Measurements from ENCODE around the gene NT5C1A. TPM values are rescaled to one million over a fixed set of nuclear protein-coding genes. Genes with fewer than 3 reads are reported as not detected.
A peak's percentile ranks its signal among the peaks of the same experiment; 100 is the strongest.

Gene NT5C1A
- total RNA-seq, 3 donors from 2014 or later, result not detected

- DNase-seq (no peak), ATAC-seq (no peak)
- peaks cover 6% of the 10 kb centered on the region for H3K4me1 Mint-ChIP-seq (ENCODE audit: low read depth)
- no peak overlapping the region for H3K4me3 Mint-ChIP-seq
- H3K27me3 Mint-ChIP-seq (ENCODE audit: low read depth), result peaks cover under 1% of the 10 kb centered on the region
- no peaks in the 10 kb centered on the region for H3K36me3 Mint-ChIP-seq (ENCODE audit: insufficient read depth)
- H3K9me3 Mint-ChIP-seq, result no peaks in the 10 kb centered on the region
These were observed 12.4 kb downstream of the NT5C1A start for GRCh38 chr1:39659538-39659937.

GRCh38 chr1:39659110-39659509, 12.8 kb downstream of the NT5C1A start:
- no peaks in the 10 kb centered on the region for H3K9me3 Mint-ChIP-seq
- ATAC-seq (no peak), DNase-seq (no peak)
- peaks cover 4% of the 10 kb centered on the region for H3K27me3 Mint-ChIP-seq (ENCODE audit: low read depth)
- peaks cover 6% of the 10 kb centered on the region for H3K4me1 Mint-ChIP-seq (ENCODE audit: low read depth)
- no peak overlapping the region for H3K4me3 Mint-ChIP-seq
- no peaks in the 10 kb centered on the region for H3K36me3 Mint-ChIP-seq (ENCODE audit: insufficient read depth)

- ATAC-seq, result peak; percentile 74 to 77
- Mint-ChIP-seq H3K36me3 (ENCODE audit: insufficient read depth) (no peaks in the 10 kb centered on the region), H3K9me3 (no peaks in the 10 kb centered on the region), H3K4me1 (ENCODE audit: low read depth) (peaks cover 9% of the 10 kb centered on the region), H3K4me3 (no peak overlapping the region), H3K27me3 (ENCODE audit: low read depth) (peaks cover 4% of the 10 kb centered on the region)
- DNase-seq, result peak; percentile 53
These were observed 13.9 kb downstream of the NT5C1A start for GRCh38 chr1:39657923-39658485.

DNA sequence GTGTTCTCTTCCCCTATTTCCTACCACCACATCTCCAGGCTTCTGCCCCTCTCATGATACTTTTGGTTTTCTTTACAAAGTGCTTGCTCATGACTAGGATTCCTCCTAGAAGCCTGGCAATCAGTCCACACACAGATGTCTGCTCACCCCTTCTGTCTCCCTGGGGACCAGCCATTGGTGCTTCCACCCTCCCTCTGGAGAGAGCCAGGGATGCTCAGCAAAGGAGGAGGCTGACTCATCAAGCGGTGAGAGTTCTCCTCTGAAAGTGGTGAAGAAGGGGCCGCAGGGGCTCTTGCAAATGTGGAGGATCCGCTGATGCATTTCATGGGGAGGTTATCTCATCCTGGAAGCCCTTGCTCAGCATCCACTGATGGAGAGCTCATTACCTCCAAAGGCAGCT, 14.5 kb downstream of the NT5C1A start:
- Mint-ChIP-seq H3K36me3 (ENCODE audit: insufficient read depth) (no peaks in the 10 kb centered on the region), H3K4me3 (no peak overlapping the region), H3K9me3 (no peaks in the 10 kb centered on the region), H3K4me1 (ENCODE audit: low read depth) (peaks cover 9% of the 10 kb centered on the region), H3K27me3 (ENCODE audit: low read depth) (peaks cover 4% of the 10 kb centered on the region)
- no peak for ATAC-seq
- no peak for DNase-seq

GRCh38 chr1:39656391-39656790, 15.5 kb downstream of the NT5C1A start:
- peaks cover 4% of the 10 kb centered on the region for H3K27me3 Mint-ChIP-seq (ENCODE audit: low read depth)
- peaks cover 9% of the 10 kb centered on the region for H3K4me1 Mint-ChIP-seq (ENCODE audit: low read depth)
- no peak for ATAC-seq
- H3K36me3 Mint-ChIP-seq (ENCODE audit: insufficient read depth), result no peaks in the 10 kb centered on the region
- H3K9me3 Mint-ChIP-seq, result no peaks in the 10 kb centered on the region
- no peak overlapping the region for H3K4me3 Mint-ChIP-seq
- no peak for DNase-seq

DNA sequence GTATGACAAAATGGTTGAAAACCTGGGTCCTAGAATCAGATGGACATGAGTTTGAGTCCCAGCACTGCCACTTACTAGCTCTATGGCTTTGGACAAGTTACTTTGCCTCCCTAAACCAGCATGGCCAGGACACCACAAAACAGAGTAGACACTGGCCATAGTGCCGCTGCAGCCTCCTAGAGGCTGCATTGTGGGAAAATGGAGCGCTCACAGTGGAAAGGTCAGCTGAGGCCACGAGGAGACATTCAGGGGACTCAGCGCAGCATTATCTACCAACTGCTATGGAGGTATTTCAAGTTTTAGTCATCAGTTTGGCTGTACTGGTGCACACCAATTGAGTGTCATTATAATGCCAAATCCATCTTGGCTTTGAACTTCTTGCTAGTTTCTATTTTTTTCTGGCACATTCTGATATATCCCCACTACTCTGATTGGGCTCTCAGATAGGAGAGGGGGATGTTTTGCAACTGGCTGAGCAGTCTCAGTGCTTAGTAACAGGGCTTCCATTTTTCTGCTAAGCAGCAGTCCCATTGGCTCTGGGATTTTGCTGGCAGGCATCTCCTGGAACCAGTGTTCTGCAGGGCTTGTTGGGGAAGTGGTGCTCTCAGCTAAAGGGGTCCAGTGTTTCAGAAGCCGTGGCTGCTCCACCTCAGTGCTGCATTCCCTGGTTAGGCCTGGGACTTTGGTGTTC, 16.2 kb downstream of the NT5C1A start:
- ATAC-seq (no peak), DNase-seq (no peak)
- Mint-ChIP-seq H3K4me3 (no peak overlapping the region), H3K36me3 (ENCODE audit: insufficient read depth) (no peaks in the 10 kb centered on the region), H3K4me1 (ENCODE audit: low read depth) (peaks cover 9% of the 10 kb centered on the region), H3K27me3 (ENCODE audit: low read depth) (peaks cover 4% of the 10 kb centered on the region), H3K9me3 (no peaks in the 10 kb centered on the region)

- Mint-ChIP-seq H3K27me3 (ENCODE audit: low read depth) (peaks cover 4% of the 10 kb centered on the region), H3K9me3 (no peaks in the 10 kb centered on the region), H3K36me3 (ENCODE audit: insufficient read depth) (no peaks in the 10 kb centered on the region), H3K4me1 (ENCODE audit: low read depth) (peaks cover 9% of the 10 kb centered on the region), H3K4me3 (no peak overlapping the region)
- no peak for ATAC-seq
- DNase-seq, result no peak
These were observed 17.6 kb downstream of the NT5C1A start for GRCh38 chr1:39654291-39654690.

- peaks cover 9% of the 10 kb centered on the region for H3K4me1 Mint-ChIP-seq (ENCODE audit: low read depth)
- peak; percentile 69 for DNase-seq
- no peak overlapping the region for H3K4me3 Mint-ChIP-seq
- no peaks in the 10 kb centered on the region for H3K36me3 Mint-ChIP-seq (ENCODE audit: insufficient read depth)
- H3K9me3 Mint-ChIP-seq, result no peaks in the 10 kb centered on the region
- peaks cover 4% of the 10 kb centered on the region for H3K27me3 Mint-ChIP-seq (ENCODE audit: low read depth)
- peak; percentile 78 for ATAC-seq
These were observed 18.3 kb downstream of the NT5C1A start for GRCh38 chr1:39653546-39654031.

GRCh38 chr1:39652554-39652953, 19.4 kb downstream of the NT5C1A start:
- H3K4me1 Mint-ChIP-seq (ENCODE audit: low read depth), result peaks cover 6% of the 10 kb centered on the region
- H3K36me3 Mint-ChIP-seq (ENCODE audit: insufficient read depth), result no peaks in the 10 kb centered on the region
- DNase-seq, result no peak
- no peak overlapping the region for H3K4me3 Mint-ChIP-seq
- no peak for ATAC-seq
- H3K9me3 Mint-ChIP-seq, result no peaks in the 10 kb centered on the region
- H3K27me3 Mint-ChIP-seq (ENCODE audit: low read depth), result peaks cover 4% of the 10 kb centered on the region

DNA sequence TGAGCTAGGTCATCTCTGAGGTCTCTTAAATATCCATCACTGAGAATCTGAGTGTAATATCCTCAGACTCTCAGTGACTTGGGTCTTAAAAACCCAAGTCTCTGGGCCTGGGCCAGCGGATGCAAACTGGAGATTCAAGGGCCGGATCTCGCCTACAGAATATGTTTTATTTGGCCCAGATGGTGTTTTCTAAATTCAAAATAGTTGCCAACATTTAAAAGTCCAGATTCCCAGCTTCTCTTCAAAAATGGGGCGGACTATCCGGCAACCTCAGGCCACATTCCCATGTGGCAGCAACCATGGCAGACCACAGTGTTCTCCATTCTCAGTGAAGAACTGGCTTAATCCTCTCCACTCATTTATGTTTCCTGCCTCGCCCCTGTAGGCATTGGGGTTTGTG, 19.8 kb downstream of the NT5C1A start:
- H3K9me3 Mint-ChIP-seq, result no peaks in the 10 kb centered on the region
- ATAC-seq (no peak), DNase-seq (no peak)
- peaks cover 4% of the 10 kb centered on the region for H3K4me1 Mint-ChIP-seq (ENCODE audit: low read depth)
- H3K27me3 Mint-ChIP-seq (ENCODE audit: low read depth), result peaks cover 4% of the 10 kb centered on the region
- no peak overlapping the region for H3K4me3 Mint-ChIP-seq
- no peaks in the 10 kb centered on the region for H3K36me3 Mint-ChIP-seq (ENCODE audit: insufficient read depth)

DNA sequence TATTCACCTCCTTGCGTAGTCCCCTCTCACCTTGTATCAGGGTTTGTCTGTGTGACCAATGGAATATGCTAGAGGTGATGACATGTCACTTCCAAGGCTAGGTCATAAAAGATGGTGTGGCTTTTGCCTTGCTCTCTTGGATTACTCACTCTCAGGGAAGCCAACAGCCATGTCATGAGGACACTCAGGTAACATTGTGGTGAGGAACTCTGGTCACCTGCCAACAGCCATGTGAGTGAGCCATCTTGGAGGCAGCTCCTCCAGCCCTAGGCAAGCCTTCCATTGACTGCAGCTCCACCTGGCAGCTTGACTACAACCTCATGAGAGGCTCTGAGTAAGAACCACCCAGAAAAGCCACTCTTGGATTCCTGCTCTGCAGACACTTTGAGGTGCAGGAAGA, 21.5 kb downstream of the NT5C1A start:
- no peaks in the 10 kb centered on the region for H3K36me3 Mint-ChIP-seq (ENCODE audit: insufficient read depth)
- DNase-seq, result no peak

GRCh38 chr1:39649636-39650185, 22.2 kb downstream of the NT5C1A start:
- Mint-ChIP-seq H3K4me1 (ENCODE audit: low read depth) (peaks cover 3% of the 10 kb centered on the region), H3K4me3 (no peak overlapping the region), H3K9me3 (no peaks in the 10 kb centered on the region), H3K36me3 (ENCODE audit: insufficient read depth) (no peaks in the 10 kb centered on the region), H3K27me3 (ENCODE audit: low read depth) (peaks cover 4% of the 10 kb centered on the region)
- ATAC-seq (no peak), DNase-seq (no peak)

More for the DNA sequence above, 21.5 kb downstream of the NT5C1A start:
- no peak for ATAC-seq
- no peak overlapping the region for H3K4me3 Mint-ChIP-seq
- H3K4me1 Mint-ChIP-seq (ENCODE audit: low read depth), result peaks cover 3% of the 10 kb centered on the region
- H3K9me3 Mint-ChIP-seq, result no peaks in the 10 kb centered on the region
- peaks cover 4% of the 10 kb centered on the region for H3K27me3 Mint-ChIP-seq (ENCODE audit: low read depth)

GRCh38 chr1:39648496-39648895, 23.4 kb downstream of the NT5C1A start:
- DNase-seq (no peak), ATAC-seq (no peak)
- peaks cover 3% of the 10 kb centered on the region for H3K4me1 Mint-ChIP-seq (ENCODE audit: low read depth)
- no peaks in the 10 kb centered on the region for H3K9me3 Mint-ChIP-seq
- H3K36me3 Mint-ChIP-seq (ENCODE audit: insufficient read depth), result no peaks in the 10 kb centered on the region
- no peaks in the 10 kb centered on the region for H3K27me3 Mint-ChIP-seq (ENCODE audit: low read depth)
- no peak overlapping the region for H3K4me3 Mint-ChIP-seq

DNA sequence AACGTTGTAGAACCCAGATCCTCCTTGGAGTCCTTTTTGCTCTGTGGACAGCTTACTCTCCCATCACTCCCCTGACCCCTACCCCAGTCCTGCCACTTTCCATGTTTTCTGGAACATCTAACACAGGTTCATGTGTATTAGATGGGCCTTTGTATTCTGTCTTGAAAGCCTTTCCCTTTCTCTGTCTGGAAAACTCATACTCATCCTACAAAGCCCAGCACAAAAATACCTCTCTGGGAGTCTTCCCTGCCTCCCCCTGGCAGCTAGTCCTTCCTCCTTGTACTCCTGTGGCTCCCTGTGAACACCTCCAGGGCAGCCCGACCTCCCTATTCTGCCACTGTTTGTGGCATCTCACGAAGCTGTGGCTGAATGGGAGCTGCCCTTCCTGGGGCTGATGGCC, 24.7 kb downstream of the NT5C1A start:
- no peak for DNase-seq
- no peaks in the 10 kb centered on the region for H3K9me3 Mint-ChIP-seq
- no peak for ATAC-seq
- no peaks in the 10 kb centered on the region for H3K36me3 Mint-ChIP-seq (ENCODE audit: insufficient read depth)
- H3K4me1 Mint-ChIP-seq (ENCODE audit: low read depth), result no peaks in the 10 kb centered on the region
- H3K27me3 Mint-ChIP-seq (ENCODE audit: low read depth), result no peaks in the 10 kb centered on the region
- H3K4me3 Mint-ChIP-seq, result no peak overlapping the region
